ENCODE data around the gene RXFP3.

DNA sequence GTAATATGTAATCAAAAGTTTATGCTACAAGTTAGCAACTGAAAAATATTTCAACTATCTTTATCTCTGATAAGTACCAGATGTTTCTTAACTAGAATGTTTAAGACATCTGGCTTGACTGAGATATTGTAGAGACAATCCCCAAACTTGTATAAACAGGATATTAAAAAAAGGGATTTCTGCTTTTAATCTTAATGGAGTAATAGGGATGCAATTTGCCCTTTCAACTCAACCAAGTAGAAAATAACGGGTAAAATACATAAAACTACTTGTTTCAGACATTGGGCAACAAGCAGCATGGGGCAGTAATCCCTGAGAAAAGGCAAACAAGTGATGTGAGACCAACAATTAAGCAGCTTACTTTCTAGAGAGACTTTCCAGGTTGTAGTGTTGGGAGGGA is 35.0 kb upstream of the RXFP3 start:
- TF ChIP-seq CTCF (IDR thresholded peaks at IDR 0.05) = no peak
- no peak for TF ChIP-seq POLR2A (IDR thresholded peaks at IDR 0.05)
